CD14-positive monocyte (primary cell): Measurements from ENCODE around the gene IMPACT. TPM values are rescaled to one million over a fixed set of nuclear protein-coding genes. Genes with fewer than 3 reads are reported as not detected.
A peak's percentile ranks its signal among the peaks of the same experiment; 100 is the strongest.

Source experiments
- DNase-seq, 3 donors: peaks; one replicate each; pipeline ENCODE4 v3.0.0-alpha.2; 2011 to 2022
- H2AFZ ChIP-seq: 2 replicates; pipeline ENCODE4 v1.6.0; 2012; ENCODE audit warnings: mild to moderate bottlenecking, low read depth, low read length, inconsistent platforms; ENCODE audit not compliant: insufficient read depth, poor library complexity, severe bottlenecking
- H3K27ac ChIP-seq, 2 donors: 1 replicate in 1 of 2; 2 replicates in 1 of 2; pipeline ENCODE4 v1.5.1; 2012 to 2013; ENCODE audit warnings: low read length in 2 of 2, control low read depth in 1 of 2, inconsistent platforms in 1 of 2, low read depth in 1 of 2, mild to moderate bottlenecking in 1 of 2
- H3K27me3 ChIP-seq, 2 donors: one replicate each; pipeline versions ENCODE4 v1.6.0 to v1.6.1; 2011 to 2013; ENCODE audit warnings: low read length in 2 of 2; ENCODE audit not compliant: control insufficient read depth in 2 of 2, insufficient read depth in 2 of 2
- H3K36me3 ChIP-seq, 2 donors: replicated peaks in 1 of 2; 1 replicate in 1 of 2; 2 replicates in 1 of 2; pipeline versions ENCODE4 v1.5.1 to v1.6.1; 2012 to 2013; ENCODE audit warnings: low read length in 2 of 2, control low read depth in 1 of 2, inconsistent platforms in 1 of 2, mild to moderate bottlenecking in 1 of 2; ENCODE audit not compliant: insufficient read depth in 2 of 2, control insufficient read depth in 1 of 2
- H3K4me1 ChIP-seq, 2 donors: 1 replicate in 1 of 2; 2 replicates in 1 of 2; pipeline versions ENCODE4 v1.5.1 to v1.6.1; 2012 to 2013; ENCODE audit warnings: low read length in 2 of 2, control low read depth in 1 of 2, inconsistent platforms in 1 of 2, mild to moderate bottlenecking in 1 of 2, moderate library complexity in 1 of 2; ENCODE audit not compliant: insufficient read depth in 2 of 2, control insufficient read depth in 1 of 2
- H3K4me2 ChIP-seq: replicated peaks from 2 replicates; pipeline ENCODE3; 2012; ENCODE audit warnings: low read length, moderate library complexity, mild to moderate bottlenecking; ENCODE audit not compliant: poor library complexity, severe bottlenecking; ENCODE audit errors: extremely low read depth
- H3K4me3 ChIP-seq, 3 experiments: fragments of 200-600 bp in 1 of 3; sonication (generic) in 1 of 3; replicated peaks in 1 of 3; 1 replicate in 2 of 3; 2 replicates in 1 of 3; pipeline ENCODE4 v1.5.1; 2011 to 2013; ENCODE audit warnings: low read length in 3 of 3, mild to moderate bottlenecking in 3 of 3, control low read depth in 2 of 3, low read depth in 2 of 3, inconsistent platforms in 1 of 3, moderate library complexity in 1 of 3
- H3K79me2 ChIP-seq: 2 replicates; pipeline ENCODE4 v1.6.0; 2012; ENCODE audit warnings: mild to moderate bottlenecking, control low read depth, inconsistent platforms, low read length, moderate library complexity; ENCODE audit not compliant: insufficient read depth
- H3K9ac ChIP-seq: 2 replicates; pipeline ENCODE4 v1.6.0; 2017; ENCODE audit warnings: low read length, mild to moderate bottlenecking; ENCODE audit not compliant: insufficient read depth, poor library complexity, severe bottlenecking
- H3K9me3 ChIP-seq, 2 donors: replicated peaks in 1 of 2; 1 replicate in 1 of 2; 2 replicates in 1 of 2; pipeline versions ENCODE4 v1.5.1 to v1.6.1; 2012 to 2013; ENCODE audit warnings: low read length in 2 of 2, control low read depth in 1 of 2; ENCODE audit not compliant: control insufficient read depth in 1 of 2, insufficient read depth in 1 of 2
- H4K20me1 ChIP-seq: 2 replicates; pipeline ENCODE4 v1.6.0; 2012; ENCODE audit warnings: mild to moderate bottlenecking, low read length, control low read depth, moderate library complexity; ENCODE audit not compliant: insufficient read depth
- H3K27ac Mint-ChIP-seq, 7 donors: one replicate each; pipeline ENCODE4 v1.8.0; 2020; ENCODE audit warnings: mild to moderate bottlenecking in 7 of 7, mixed read lengths in 7 of 7, moderate library complexity in 6 of 7, inconsistent platforms in 2 of 7
- H3K27me3 Mint-ChIP-seq, 3 donors: one replicate each; pipeline ENCODE4 v1.8.0; 2021 to 2022; ENCODE audit warnings: low read depth in 3 of 3, mild to moderate bottlenecking in 3 of 3, mixed read lengths in 3 of 3, moderate library complexity in 3 of 3, inconsistent platforms in 1 of 3
- H3K36me3 Mint-ChIP-seq, 2 donors: one replicate each; pipeline ENCODE4 v1.8.0; 2020; ENCODE audit warnings: mixed read lengths in 2 of 2, inconsistent platforms in 1 of 2, mild to moderate bottlenecking in 1 of 2
- H3K4me1 Mint-ChIP-seq: one replicate; pipeline ENCODE4 v1.8.0; 2020; ENCODE audit warnings: mild to moderate bottlenecking, mixed read lengths
- H3K4me3 Mint-ChIP-seq, 2 donors: one replicate each; pipeline ENCODE4 v1.8.0; 2020; ENCODE audit warnings: mild to moderate bottlenecking in 2 of 2, mixed read lengths in 2 of 2, moderate library complexity in 1 of 2
- H3K9me3 Mint-ChIP-seq, 7 donors: one replicate each; pipeline ENCODE4 v1.8.0; 2020 to 2022; ENCODE audit warnings: mixed read lengths in 7 of 7, mild to moderate bottlenecking in 6 of 7, moderate library complexity in 6 of 7, inconsistent platforms in 2 of 7
- CTCF ChIP-seq: fragments of 200-600 bp; IDR thresholded peaks from one replicate; pipeline ENCODE4 v1.8.0; 2022; ENCODE audit warnings: antibody characterized with exemption, mild to moderate bottlenecking
- WGBS: methylation state at CpG from one replicate; pipeline ENCODE4 v1.1.5; 2013; ENCODE audit warnings: missing lambda C conversion rate; ENCODE audit not compliant: insufficient coverage; 5-methylcytosine and 5-hydroxymethylcytosine counted together
- intact Hi-C, 2 donors: fragments of 100-400 bp; cut with micrococcal nuclease; formaldehyde crosslinking; loops; one replicate each; pipeline versions ENCODE4 v1.15.0 to v1.15.1; 2023
- polyA plus RNA-seq, 3 donors: library from polyadenylated mRNA; depleted of rRNA in 1 of 3; unstranded in 2 of 3; stranded (reverse) in 1 of 3; fragments of 300-500 nt in 2 of 3; fragments of >200 nt in 1 of 3; fragmentation: Illumina TruSeq in 2 of 3; gene quantifications; 1 replicate in 2 of 3; 2 replicates in 1 of 3; pipeline ENCODE4 v1.2.3, GENCODE V29; 2012 to 2021

Gene IMPACT
- polyA plus RNA-seq, 3 donors: 8.9 to 19.7 (median 15.8) TPM

GRCh38 chr18:24398540-24398939, 27.9 kb upstream of the IMPACT start:
- Histone ChIP-seq H3K27me3 (no peaks in the 10 kb centered on the region), H2AFZ (peak overlapping the region; percentile 88), H3K9ac (no peak overlapping the region), H3K27ac (peak overlapping the region; percentile 27 to 95), H4K20me1 (no peaks in the 10 kb centered on the region), H3K36me3 (no peaks in the 10 kb centered on the region), H3K4me2 (peak overlapping the region; percentile 82), H3K79me2 (peaks cover 34% of the 10 kb centered on the region), H3K4me3 (peak overlapping the region in 1 of 3 experiments; percentile 78), H3K4me1 (peaks cover 36 to 46% of the 10 kb centered on the region in 2 donors), H3K9me3 (no peaks in the 10 kb centered on the region)
- intact Hi-C loops: loop anchor here in 1 of 2 donors (10.0 kb wide), 1 partner anchor 956 kb away; the partner anchor contains the start of gene ZNF521
- H3K27me3 Mint-ChIP-seq: no peaks in the 10 kb centered on the region
- H3K4me1 Mint-ChIP-seq: peaks cover 45% of the 10 kb centered on the region
- TF ChIP-seq CTCF: no peak
- DNase-seq: peak in 2 of 3 donors; percentile 26 to 36
- no peaks in the 10 kb centered on the region for H3K36me3 Mint-ChIP-seq
- H3K9me3 Mint-ChIP-seq: peaks cover 0 to 2% (median 0%) of the 10 kb centered on the region in 7 donors
- 87% methylated on average over 13 of the region's 15 CpGs for WGBS
- peak overlapping the region; percentile 78 to 91 (median 87) for H3K27ac Mint-ChIP-seq
- peak overlapping the region; percentile 83 for H3K4me3 Mint-ChIP-seq

GRCh38 chr18:24400587-24400986, 25.9 kb upstream of the IMPACT start:
- H3K4me1 ChIP-seq: peaks cover 27 to 32% of the 10 kb centered on the region in 2 donors
- no peaks in the 10 kb centered on the region for H3K36me3 ChIP-seq
- H3K9me3 Mint-ChIP-seq: peaks cover 0 to under 1% (median 0%) of the 10 kb centered on the region in 7 donors
- no peak overlapping the region for H3K27ac Mint-ChIP-seq
- H3K9me3 ChIP-seq: no peaks in the 10 kb centered on the region
- peaks cover 32% of the 10 kb centered on the region for H3K4me1 Mint-ChIP-seq
- peaks cover 0 to 4% (median 0%) of the 10 kb centered on the region in 3 donors for H3K27me3 Mint-ChIP-seq
- intact Hi-C loops: no loop called here
- no peaks in the 10 kb centered on the region for H3K27me3 ChIP-seq
- no peak overlapping the region for H2AFZ ChIP-seq
- H3K4me3 ChIP-seq: no peak overlapping the region
- TF ChIP-seq CTCF: no peak
- no peaks in the 10 kb centered on the region for H4K20me1 ChIP-seq
- WGBS: no CpG with 5 or more reads among the region's 2 CpGs
- no peaks in the 10 kb centered on the region for H3K36me3 Mint-ChIP-seq
- peaks cover 18% of the 10 kb centered on the region for H3K79me2 ChIP-seq
- no peak overlapping the region for H3K9ac ChIP-seq
- DNase-seq: no peak
- H3K27ac ChIP-seq: no peak overlapping the region
- no peak overlapping the region for H3K4me2 ChIP-seq
- no peak overlapping the region for H3K4me3 Mint-ChIP-seq
